Mononuclear cell (primary cell): ENCODE results near the gene ZNRF2. TPM values are rescaled to one million over a fixed set of nuclear protein-coding genes. Genes with fewer than 3 reads are reported as not detected.
A peak's percentile ranks its signal among the peaks of the same experiment; 100 is the strongest.

Source experiments
- H3K27me3 ChIP-seq: 2 replicates; pipeline ENCODE4 v1.6.0; 2011; ENCODE audit warnings: low read length, control low read depth; ENCODE audit not compliant: insufficient read depth
- H3K4me1 ChIP-seq: 2 replicates; pipeline ENCODE4 v1.5.1; 2011; ENCODE audit warnings: mild to moderate bottlenecking, low read length, control low read depth; ENCODE audit not compliant: insufficient read depth
- H3K4me3 ChIP-seq: 2 replicates; pipeline ENCODE4 v1.5.1; 2011; ENCODE audit warnings: mild to moderate bottlenecking, low read length, moderate library complexity
- H3K9me3 ChIP-seq: 2 replicates; pipeline ENCODE4 v1.5.1; 2011; ENCODE audit warnings: low read depth, mild to moderate bottlenecking, control low read depth, low read length
- total RNA-seq: library from RNA; depleted of rRNA; stranded (reverse); fragments of >200 nt; gene quantifications from one replicate; pipeline ENCODE4 v1.2.3, GENCODE V29; 2012

Gene ZNRF2
- total RNA-seq, 1 donor, result 34.1 TPM

- H3K27me3 ChIP-seq, result no peaks in the 10 kb centered on the region
- peaks cover 21% of the 10 kb centered on the region for H3K4me1 ChIP-seq
- H3K9me3 ChIP-seq, result no peaks in the 10 kb centered on the region
- no peak overlapping the region for H3K4me3 ChIP-seq
These were observed 31.2 kb downstream of the ZNRF2 start for GRCh38 chr7:30315589-30315988.

- no peaks in the 10 kb centered on the region for H3K27me3 ChIP-seq
- H3K4me1 ChIP-seq, result peaks cover 41% of the 10 kb centered on the region
- H3K4me3 ChIP-seq, result no peak overlapping the region
These were observed 36.0 kb downstream of the ZNRF2 start for GRCh38 chr7:30320392-30320791.

GRCh38 chr7:30321089-30321881, 36.9 kb downstream of the ZNRF2 start:
- H3K4me1 ChIP-seq, result peaks cover 37% of the 10 kb centered on the region
- no peaks in the 10 kb centered on the region for H3K27me3 ChIP-seq
- H3K4me3 ChIP-seq, result peak overlapping the region; percentile 22

More at GRCh38 chr7:30320392-30320791, 36.0 kb downstream of the ZNRF2 start:
- H3K9me3 ChIP-seq, result no peaks in the 10 kb centered on the region

GRCh38 chr7:30321882-30322192, 37.4 kb downstream of the ZNRF2 start:
- no peaks in the 10 kb centered on the region for H3K27me3 ChIP-seq
- H3K4me1 ChIP-seq, result peaks cover 37% of the 10 kb centered on the region
- no peaks in the 10 kb centered on the region for H3K9me3 ChIP-seq
- peak overlapping the region; percentile 22 for H3K4me3 ChIP-seq

More at GRCh38 chr7:30321089-30321881, 36.9 kb downstream of the ZNRF2 start:
- no peaks in the 10 kb centered on the region for H3K9me3 ChIP-seq

- Histone ChIP-seq H3K27me3 (no peaks in the 10 kb centered on the region), H3K4me3 (peak overlapping the region; percentile 2), H3K9me3 (no peaks in the 10 kb centered on the region), H3K4me1 (peaks cover 37% of the 10 kb centered on the region)
These were observed 38.0 kb downstream of the ZNRF2 start for GRCh38 chr7:30322271-30323005.

GRCh38 chr7:30323006-30323355, 38.6 kb downstream of the ZNRF2 start:
- Histone ChIP-seq H3K4me3 (no peak overlapping the region), H3K4me1 (peaks cover 37% of the 10 kb centered on the region)

GRCh38 chr7:30327813-30328212, 43.4 kb downstream of the ZNRF2 start:
- peaks cover 30% of the 10 kb centered on the region for H3K4me1 ChIP-seq
- H3K9me3 ChIP-seq, result no peaks in the 10 kb centered on the region
- no peak overlapping the region for H3K4me3 ChIP-seq
- no peaks in the 10 kb centered on the region for H3K27me3 ChIP-seq

More at GRCh38 chr7:30323006-30323355, 38.6 kb downstream of the ZNRF2 start:
- Histone ChIP-seq H3K9me3 (no peaks in the 10 kb centered on the region), H3K27me3 (no peaks in the 10 kb centered on the region)

- no peaks in the 10 kb centered on the region for H3K9me3 ChIP-seq
- H3K4me1 ChIP-seq, result peaks cover 24% of the 10 kb centered on the region
- no peak overlapping the region for H3K4me3 ChIP-seq
- H3K27me3 ChIP-seq, result no peaks in the 10 kb centered on the region
These were observed 44.0 kb downstream of the ZNRF2 start for GRCh38 chr7:30328381-30328780.

GRCh38 chr7:30329716-30330115, 45.3 kb downstream of the ZNRF2 start:
- no peak overlapping the region for H3K4me3 ChIP-seq
- H3K9me3 ChIP-seq, result no peaks in the 10 kb centered on the region
- H3K4me1 ChIP-seq, result peaks cover 24% of the 10 kb centered on the region
- no peaks in the 10 kb centered on the region for H3K27me3 ChIP-seq

GRCh38 chr7:30330134-30331111, 46.0 kb downstream of the ZNRF2 start:
- H3K4me3 ChIP-seq, result no peak overlapping the region
- peaks cover 24% of the 10 kb centered on the region for H3K4me1 ChIP-seq
- no peaks in the 10 kb centered on the region for H3K9me3 ChIP-seq
- no peaks in the 10 kb centered on the region for H3K27me3 ChIP-seq

GRCh38 chr7:30331338-30331737, 46.9 kb downstream of the ZNRF2 start:
- peaks cover 24% of the 10 kb centered on the region for H3K4me1 ChIP-seq
- no peaks in the 10 kb centered on the region for H3K27me3 ChIP-seq
- no peaks in the 10 kb centered on the region for H3K9me3 ChIP-seq
- no peak overlapping the region for H3K4me3 ChIP-seq

GRCh38 chr7:30332549-30332948, 48.2 kb downstream of the ZNRF2 start:
- no peaks in the 10 kb centered on the region for H3K27me3 ChIP-seq
- H3K4me1 ChIP-seq, result peaks cover 27% of the 10 kb centered on the region
- no peaks in the 10 kb centered on the region for H3K9me3 ChIP-seq
- no peak overlapping the region for H3K4me3 ChIP-seq

GRCh38 chr7:30335763-30336487, 51.5 kb downstream of the ZNRF2 start:
- H3K9me3 ChIP-seq, result no peaks in the 10 kb centered on the region
- H3K4me3 ChIP-seq, result no peak overlapping the region
- peaks cover 8% of the 10 kb centered on the region for H3K4me1 ChIP-seq
- H3K27me3 ChIP-seq, result no peaks in the 10 kb centered on the region

- Histone ChIP-seq H3K9me3 (no peaks in the 10 kb centered on the region), H3K4me1 (peaks cover 51% of the 10 kb centered on the region), H3K4me3 (no peak overlapping the region), H3K27me3 (no peaks in the 10 kb centered on the region)
These were observed 60.1 kb downstream of the ZNRF2 start for GRCh38 chr7:30344513-30344912.
